MM.1S (cell line): ENCODE data around the gene GATB.

Experiments
- DNase-seq: peaks from one replicate; pipeline ENCODE4 v3.0.0-alpha.2; 2015
- H2AFZ ChIP-seq: fragments of 300-600 bp; sonication (generic); 2 replicates; pipeline ENCODE4 v1.6.0; 2016; ENCODE audit warnings: antibody characterized with exemption, low read length
- H3F3A ChIP-seq: fragments of 300-600 bp; sonication (generic); 2 replicates; pipeline ENCODE4 v1.6.1; 2016; ENCODE audit warnings: mild to moderate bottlenecking, antibody characterized with exemption, low read length, moderate library complexity, mixed read lengths; ENCODE audit not compliant: insufficient read depth
- H3K27ac ChIP-seq: fragments of 300-600 bp; sonication (generic); 2 replicates; pipeline ENCODE4 v1.5.1; 2016; ENCODE audit warnings: mild to moderate bottlenecking, low read length
- H3K27me3 ChIP-seq: fragments of 300-600 bp; sonication (generic); replicated peaks from 2 replicates; pipeline ENCODE4 v1.6.0; 2016; ENCODE audit warnings: low read length; ENCODE audit not compliant: insufficient read depth
- H3K36me3 ChIP-seq: fragments of 300-600 bp; sonication (generic); replicated peaks from 2 replicates; pipeline ENCODE4 v1.6.1; 2016; ENCODE audit warnings: mild to moderate bottlenecking, low read length, mixed read lengths; ENCODE audit not compliant: insufficient read depth
- H3K4me1 ChIP-seq: fragments of 300-600 bp; sonication (generic); 2 replicates; pipeline ENCODE4 v1.6.1; 2016; ENCODE audit warnings: low read length, mixed read lengths
- H3K4me2 ChIP-seq: fragments of 300-600 bp; sonication (generic); 2 replicates; pipeline ENCODE4 v1.6.0; 2016; ENCODE audit warnings: low read depth, low read length
- H3K4me3 ChIP-seq: fragments of 300-600 bp; sonication (generic); 2 replicates; pipeline ENCODE4 v1.5.1; 2016; ENCODE audit warnings: low read length, mixed read lengths
- H3K79me2 ChIP-seq: fragments of 300-600 bp; sonication (generic); 2 replicates; pipeline ENCODE4 v1.6.1; 2016; ENCODE audit warnings: mixed run types, low read length, mixed read lengths
- H3K9ac ChIP-seq: fragments of 300-600 bp; sonication (generic); 2 replicates; pipeline ENCODE4 v1.6.1; 2016; ENCODE audit warnings: low read length, mixed read lengths
- H3K9me2 ChIP-seq: fragments of 300-600 bp; sonication (generic); replicated peaks from 2 replicates; pipeline ENCODE4 v1.6.1; 2016; ENCODE audit warnings: mild to moderate bottlenecking, low read length, mixed read lengths; ENCODE audit not compliant: insufficient read depth
- H3K9me3 ChIP-seq: fragments of 300-600 bp; sonication (generic); replicated peaks from 2 replicates; pipeline ENCODE4 v1.6.1; 2016; ENCODE audit warnings: mild to moderate bottlenecking, low read length, mixed read lengths; ENCODE audit not compliant: insufficient read depth
- H4K20me1 ChIP-seq: fragments of 300-600 bp; sonication (generic); 2 replicates; pipeline ENCODE4 v1.6.1; 2016; ENCODE audit warnings: mild to moderate bottlenecking, low read length, moderate library complexity, mixed read lengths; ENCODE audit not compliant: insufficient read depth
- EZH2 ChIP-seq: fragments of 300-600 bp; sonication (generic); optimal IDR thresholded peaks from 2 replicates; pipeline ENCODE3; 2017; ENCODE audit warnings: low read depth, mild to moderate bottlenecking, antibody characterized with exemption, low read length, mixed read lengths
- EZH2phosphoT487 ChIP-seq: fragments of 300-600 bp; sonication (generic); IDR thresholded peaks from 2 replicates; pipeline ENCODE4 v1.6.1; 2018; ENCODE audit warnings: antibody characterized with exemption, low read length
- TF ChIP-seq, protein P1 (sequence below): fragments of 300-600 bp; sonication (generic); IDR thresholded peaks from 2 replicates; pipeline ENCODE4 v1.5.1; 2016; ENCODE audit warnings: antibody characterized with exemption, low read length, mixed read lengths

GATB gene

DNA sequence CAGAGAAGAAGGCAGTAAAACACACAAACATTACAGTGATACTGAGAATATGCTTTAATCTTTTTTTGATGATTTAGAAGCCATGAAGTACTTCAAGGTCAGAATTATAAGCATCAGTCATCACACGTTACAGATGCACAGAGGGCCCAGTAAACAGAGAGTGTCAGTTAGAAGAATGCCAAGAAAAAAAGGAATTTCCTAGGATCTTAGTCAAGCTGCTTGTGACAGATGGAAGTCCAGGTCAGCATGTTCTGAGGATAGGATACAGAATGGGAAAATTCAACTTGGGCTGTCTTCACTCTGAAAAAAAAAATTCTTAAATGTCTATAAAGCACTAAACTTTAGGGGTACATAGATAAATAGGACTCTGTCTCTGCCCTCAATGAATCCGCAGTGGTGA is 38.9 kb downstream of the GATB start:
- Histone ChIP-seq H3K4me1 (no peaks in the 10 kb centered on the region), H3K79me2 (no peaks in the 10 kb centered on the region), H3F3A (no peaks in the 10 kb centered on the region), H4K20me1 (no peaks in the 10 kb centered on the region), H3K9me3 (no peaks in the 10 kb centered on the region), H3K9ac (no peak overlapping the region), H3K27me3 (no peaks in the 10 kb centered on the region), H3K9me2 (no peaks in the 10 kb centered on the region), H2AFZ (no peak overlapping the region), H3K4me2 (no peak overlapping the region), H3K4me3 (no peak overlapping the region), H3K36me3 (no peaks in the 10 kb centered on the region), H3K27ac (no peak overlapping the region)
- TF ChIP-seq, protein P1, sequence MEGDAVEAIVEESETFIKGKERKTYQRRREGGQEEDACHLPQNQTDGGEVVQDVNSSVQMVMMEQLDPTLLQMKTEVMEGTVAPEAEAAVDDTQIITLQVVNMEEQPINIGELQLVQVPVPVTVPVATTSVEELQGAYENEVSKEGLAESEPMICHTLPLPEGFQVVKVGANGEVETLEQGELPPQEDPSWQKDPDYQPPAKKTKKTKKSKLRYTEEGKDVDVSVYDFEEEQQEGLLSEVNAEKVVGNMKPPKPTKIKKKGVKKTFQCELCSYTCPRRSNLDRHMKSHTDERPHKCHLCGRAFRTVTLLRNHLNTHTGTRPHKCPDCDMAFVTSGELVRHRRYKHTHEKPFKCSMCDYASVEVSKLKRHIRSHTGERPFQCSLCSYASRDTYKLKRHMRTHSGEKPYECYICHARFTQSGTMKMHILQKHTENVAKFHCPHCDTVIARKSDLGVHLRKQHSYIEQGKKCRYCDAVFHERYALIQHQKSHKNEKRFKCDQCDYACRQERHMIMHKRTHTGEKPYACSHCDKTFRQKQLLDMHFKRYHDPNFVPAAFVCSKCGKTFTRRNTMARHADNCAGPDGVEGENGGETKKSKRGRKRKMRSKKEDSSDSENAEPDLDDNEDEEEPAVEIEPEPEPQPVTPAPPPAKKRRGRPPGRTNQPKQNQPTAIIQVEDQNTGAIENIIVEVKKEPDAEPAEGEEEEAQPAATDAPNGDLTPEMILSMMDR = no peak
- TF ChIP-seq EZH2phosphoT487 = no peak
- TF ChIP-seq EZH2 = no peak
- DNase-seq = no peak

GRCh38 chr4:151721466-151721865 is 39.3 kb downstream of the GATB start:
- Histone ChIP-seq H3K27me3 (no peaks in the 10 kb centered on the region), H3K4me1 (no peaks in the 10 kb centered on the region), H3F3A (no peaks in the 10 kb centered on the region), H3K79me2 (no peaks in the 10 kb centered on the region), H4K20me1 (no peaks in the 10 kb centered on the region), H3K4me2 (no peak overlapping the region), H3K36me3 (no peaks in the 10 kb centered on the region), H3K27ac (no peak overlapping the region), H2AFZ (no peak overlapping the region), H3K9me3 (no peaks in the 10 kb centered on the region), H3K9me2 (no peaks in the 10 kb centered on the region), H3K4me3 (no peak overlapping the region), H3K9ac (no peak overlapping the region)
- DNase-seq = no peak
- TF ChIP-seq, protein P1 = no peak
- TF ChIP-seq EZH2 (no peak), EZH2phosphoT487 (no peak)

GRCh38 chr4:151719956-151720334 is 40.9 kb downstream of the GATB start:
- Histone ChIP-seq H3K79me2 (no peaks in the 10 kb centered on the region), H3K27me3 (no peaks in the 10 kb centered on the region), H3F3A (no peaks in the 10 kb centered on the region), H2AFZ (no peak overlapping the region), H3K9me2 (no peaks in the 10 kb centered on the region), H3K4me2 (no peak overlapping the region), H3K9me3 (no peaks in the 10 kb centered on the region), H3K9ac (no peak overlapping the region), H3K27ac (no peak overlapping the region), H3K36me3 (no peaks in the 10 kb centered on the region), H3K4me3 (no peak overlapping the region), H4K20me1 (no peaks in the 10 kb centered on the region), H3K4me1 (no peaks in the 10 kb centered on the region)
- DNase-seq = no peak
- TF ChIP-seq EZH2 = no peak
- TF ChIP-seq, protein P1 = no peak
- no peak for TF ChIP-seq EZH2phosphoT487
